ENCODE data around the gene SERPINB7. TPM values are rescaled to one million over a fixed set of nuclear protein-coding genes. Genes with fewer than 3 reads are reported as not detected.

The SERPINB7 gene
- polyA plus RNA-seq, 1 donor: not detected

GRCh38 chr18:63844254-63844653, 69.0 kb downstream of the SERPINB7 start:
- peak; percentile 9 for DNase-seq (ENCODE audit: low read depth)

- peak; percentile 6 for DNase-seq (ENCODE audit: low read depth)
Observed at GRCh38 chr18:63848159-63848558, 72.9 kb downstream of the SERPINB7 start.

- DNase-seq (ENCODE audit: low read depth): no peak
Observed at GRCh38 chr18:63850020-63850419, 74.8 kb downstream of the SERPINB7 start.

- no peak for DNase-seq (ENCODE audit: low read depth)
Observed at GRCh38 chr18:63850636-63851035, 75.4 kb downstream of the SERPINB7 start.

Other genes with a start within 250 kb of the SERPINB7 start
- gene SERPINB12, start 233.0 kb upstream of the SERPINB7 start, polyA plus RNA-seq (ENCODE audit: insufficient read length): 0.53 TPM
- gene SERPINB13, start 188.1 kb upstream of the SERPINB7 start, polyA plus RNA-seq (ENCODE audit: insufficient read length): not detected
- gene SERPINB4, start 131.2 kb upstream of the SERPINB7 start, polyA plus RNA-seq (ENCODE audit: insufficient read length): not detected
- gene SERPINB3, start 113.5 kb upstream of the SERPINB7 start, polyA plus RNA-seq (ENCODE audit: insufficient read length): not detected
- gene SERPINB11, start 72.5 kb upstream of the SERPINB7 start, polyA plus RNA-seq (ENCODE audit: insufficient read length): not detected
- not detected for gene SERPINB2, start 112.3 kb downstream of the SERPINB7 start, polyA plus RNA-seq (ENCODE audit: insufficient read length)
- gene SERPINB10, start 132.5 kb downstream of the SERPINB7 start, polyA plus RNA-seq (ENCODE audit: insufficient read length): 0.27 TPM
- not detected for gene HMSD, start 173.9 kb downstream of the SERPINB7 start, polyA plus RNA-seq (ENCODE audit: insufficient read length)
- gene SERPINB8, start 194.7 kb downstream of the SERPINB7 start, polyA plus RNA-seq (ENCODE audit: insufficient read length): 1.4 TPM

All from forelimb muscle (tissue), 1 donor.